B cell (primary cell): ENCODE measurements around the gene FUCA1. TPM values are rescaled to one million over a fixed set of nuclear protein-coding genes. Genes with fewer than 3 reads are reported as not detected.
A peak's percentile ranks its signal among the peaks of the same experiment; 100 is the strongest.

Source experiments
- ATAC-seq: fragments of 200-7000 bp; cut with Tn5 transposase; one replicate; pipeline ENCODE4 v1.10.0; 2021; ENCODE audit warnings: low read depth, mild to moderate bottlenecking, moderate number of reproducible peaks, moderate library complexity
- CTCF ChIA-PET: fragments of 350-600 bp; sonication (Branson Sonifier 250); formaldehyde crosslinking; loops from one replicate; lab custom pipeline; 2021; ENCODE audit warnings: antibody characterized with exemption, inconsistent platforms; lab: Charles Lee
- POLR2A ChIA-PET: fragments of 350-600 bp; sonication (Branson Sonifier 250); formaldehyde crosslinking; loops from one replicate; lab custom pipeline; 2021; ENCODE audit warnings: antibody characterized with exemption; lab: Charles Lee
- DNase-seq: peaks from one replicate; pipeline ENCODE4 v3.0.0; 2013
- H2AFZ ChIP-seq: 2 replicates; pipeline ENCODE4 v1.6.1; 2012; ENCODE audit warnings: mild to moderate bottlenecking, low read depth, low read length; ENCODE audit not compliant: insufficient read depth, poor library complexity, severe bottlenecking
- H3K27ac ChIP-seq, 2 donors: 1 replicate in 1 of 2; 2 replicates in 1 of 2; pipeline ENCODE4 v1.5.1; 2012 to 2013; ENCODE audit warnings: low read length in 2 of 2, mild to moderate bottlenecking in 2 of 2, moderate library complexity in 1 of 2
- H3K27me3 ChIP-seq, 4 experiments: fragments of 200-600 bp in 1 of 4; sonication (generic) in 1 of 4; replicated peaks in 1 of 4; 1 replicate in 2 of 4; 2 replicates in 2 of 4; pipeline versions ENCODE4 v1.6.1 to v1.7.0; 2013 to 2016; ENCODE audit warnings: low read length in 3 of 4, mild to moderate bottlenecking in 2 of 4, mixed read lengths in 1 of 4, moderate library complexity in 1 of 4; ENCODE audit not compliant: insufficient read depth in 4 of 4, control insufficient read depth in 3 of 4; ENCODE audit errors: control extremely low read depth in 1 of 4
- H3K36me3 ChIP-seq, 2 experiments: replicated peaks in 1 of 2; 1 replicate in 1 of 2; 2 replicates in 1 of 2; pipeline versions ENCODE4 v1.6.1 to v1.7.1; 2013; ENCODE audit warnings: low read length in 1 of 2; ENCODE audit not compliant: insufficient read depth in 2 of 2, control insufficient read depth in 1 of 2; ENCODE audit errors: control extremely low read depth in 1 of 2, extremely low read depth in 1 of 2
- H3K4me1 ChIP-seq, 2 donors: fragments of 200-600 bp in 1 of 2; sonication (generic) in 1 of 2; 1 replicate in 1 of 2; 2 replicates in 1 of 2; pipeline versions ENCODE4 v1.5.1 to v1.6.1; 2013 to 2017; ENCODE audit warnings: low read length in 2 of 2; ENCODE audit not compliant: control insufficient read depth in 2 of 2, insufficient read depth in 2 of 2
- H3K4me2 ChIP-seq: replicated peaks from 2 replicates; pipeline ENCODE3; 2012; ENCODE audit warnings: mild to moderate bottlenecking, low read depth, low read length; ENCODE audit not compliant: poor library complexity, severe bottlenecking
- H3K4me3 ChIP-seq, 5 experiments: fragments of 200-600 bp in 1 of 5; sonication (generic) in 1 of 5; 1 replicate in 3 of 5; 2 replicates in 2 of 5; pipeline versions ENCODE4 v1.5.1 to v1.7.0; 2011 to 2016; ENCODE audit warnings: low read length in 4 of 5, mild to moderate bottlenecking in 4 of 5, low read depth in 2 of 5, control low read depth in 1 of 5, moderate library complexity in 1 of 5; ENCODE audit not compliant: insufficient read depth in 1 of 5; ENCODE audit errors: control extremely low read depth in 1 of 5, extremely low read depth in 1 of 5
- H3K79me2 ChIP-seq: fragments of 200-600 bp; sonication (generic); one replicate; pipeline ENCODE4 v1.6.0; 2016; ENCODE audit warnings: low read length; ENCODE audit not compliant: control insufficient read depth, insufficient read depth
- H3K9ac ChIP-seq: fragments of 200-600 bp; sonication (generic); 2 replicates; pipeline ENCODE4 v1.6.1; 2017; ENCODE audit warnings: mild to moderate bottlenecking, low read length, moderate library complexity
- H3K9me3 ChIP-seq, 3 donors: one replicate each; pipeline versions ENCODE4 v1.6.1 to v1.7.1; 2013; ENCODE audit warnings: low read length in 2 of 3; ENCODE audit not compliant: control insufficient read depth in 2 of 3, insufficient read depth in 1 of 3; ENCODE audit errors: control extremely low read depth in 1 of 3
- H4K20me1 ChIP-seq: 2 replicates; pipeline ENCODE4 v1.6.0; 2012; ENCODE audit warnings: mild to moderate bottlenecking, low read length; ENCODE audit not compliant: insufficient read depth, control insufficient read depth, poor library complexity, severe bottlenecking
- H3K27ac Mint-ChIP-seq: one replicate; pipeline ENCODE4 v1.8.0; 2021; ENCODE audit warnings: mixed read lengths
- H3K27me3 Mint-ChIP-seq: one replicate; pipeline ENCODE4 v1.8.0; 2021; ENCODE audit warnings: mixed read lengths
- H3K4me1 Mint-ChIP-seq: one replicate; pipeline ENCODE4 v1.8.0; 2021; ENCODE audit warnings: mixed read lengths
- H3K4me3 Mint-ChIP-seq: one replicate; pipeline ENCODE4 v1.8.0; 2021; ENCODE audit warnings: mixed read lengths
- H3K9me3 Mint-ChIP-seq: one replicate; pipeline ENCODE4 v1.8.0; 2022; ENCODE audit warnings: mixed read lengths; ENCODE audit not compliant: insufficient read depth
- CTCF ChIP-seq: fragments of 200-600 bp; IDR thresholded peaks from one replicate; pipeline ENCODE4 v1.8.0; 2022; ENCODE audit warnings: antibody characterized with exemption, mild to moderate bottlenecking
- EZH2 ChIP-seq: IDR thresholded peaks from 2 replicates; pipeline ENCODE4 v1.6.1; 2012; ENCODE audit warnings: borderline replicate concordance, low read depth, mild to moderate bottlenecking, moderate library complexity, low read length; ENCODE audit not compliant: insufficient read depth, poor library complexity, severe bottlenecking
- WGBS: methylation state at CpG from one replicate; pipeline ENCODE4 v1.1.5; 2013; ENCODE audit warnings: missing lambda C conversion rate; ENCODE audit not compliant: insufficient coverage; 5-methylcytosine and 5-hydroxymethylcytosine counted together
- intact Hi-C: fragments of 100-400 bp; cut with micrococcal nuclease; formaldehyde crosslinking; loops from one replicate; pipeline ENCODE4 v1.10.0; 2022
- polyA plus RNA-seq: library from polyadenylated mRNA; depleted of rRNA; stranded (reverse); fragments of >200 nt; gene quantifications from 2 replicates; pipeline ENCODE4 v1.2.3, GENCODE V29; 2012
- total RNA-seq, 2 donors: library from RNA; stranded (reverse); fragments of 120-200 nt in 1 of 2; gene quantifications; 1 replicate in 1 of 2; 2 replicates in 1 of 2; pipeline versions ENCODE4 v1.2.3 to v1.2.4, GENCODE V29; 2013 to 2022

Gene FUCA1
- total and polyA plus RNA-seq, 2 donors (not counting 1 experiment from before 2014, with no cell fraction given): 8.0 to 19.3 TPM

DNA sequence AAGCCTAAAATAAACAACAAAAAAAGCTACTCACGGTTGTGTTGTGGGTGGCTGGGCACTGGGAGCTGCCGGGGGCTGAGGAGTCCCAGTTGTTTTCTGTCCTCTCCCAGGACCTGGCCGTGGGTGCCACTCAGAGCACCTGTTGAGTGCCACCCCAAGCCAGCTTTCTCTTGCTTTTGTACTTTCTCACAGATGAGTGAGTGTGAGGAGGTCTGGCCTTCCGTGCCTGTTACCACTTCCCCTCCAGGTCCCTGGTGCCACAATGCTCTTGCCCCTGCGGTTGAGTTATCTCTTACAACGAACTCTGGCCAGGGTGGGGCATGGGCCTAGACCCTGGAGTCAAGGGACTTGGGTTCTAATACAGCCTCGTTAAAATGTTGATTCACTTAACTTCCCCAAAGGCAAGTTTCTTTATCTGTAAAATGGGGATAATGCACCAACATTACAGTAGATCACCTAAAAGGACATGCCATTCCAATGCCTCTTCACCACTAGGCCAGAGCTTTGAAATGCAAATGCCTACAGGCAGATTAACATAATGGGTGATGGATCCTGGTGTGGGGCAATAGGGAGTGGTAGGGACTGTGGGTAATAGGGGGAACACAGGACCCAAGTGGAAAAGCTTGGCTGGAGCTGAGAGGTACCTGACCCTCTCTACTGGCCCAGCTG, 45.3 kb upstream of the FUCA1 start, which contains the start of gene CNR2:
TSS of gene CNR2 (minus strand) at position 151 of the 669 bp plus-strand sequence. CDS start 37,745 bp downstream, outside the sequence.
- Histone ChIP-seq H3K9me3 (peaks cover 0 to 3% (median 0%) of the 10 kb centered on the region in 3 donors), H3K4me1 (peaks cover 67 to 81% of the 10 kb centered on the region in 2 donors), H3K27me3 (no peaks in the 10 kb centered on the region), H2AFZ (peak within 1 kb of the TSS; percentile 5), H3K27ac (peak within 1 kb of the TSS; percentile 83 to 93), H3K4me2 (peak within 1 kb of the TSS; percentile 84), H3K36me3 (peaks cover 0 to 20% of the 10 kb centered on the region in 2 experiments), H4K20me1 (peaks cover 15% of the 10 kb centered on the region), H3K79me2 (peaks cover 57% of the 10 kb centered on the region), H3K4me3 (peak within 1 kb of the TSS; percentile 65 to 94 (median 77)), H3K9ac (peak within 1 kb of the TSS; percentile 88)
- intact Hi-C loops: loop anchor here (1.0 to 5.0 kb wide), 4 partner anchors 17 to 356 kb away; partner anchors contain the start of genes ID3 and PNRC2
- Mint-ChIP-seq H3K4me3 (peak within 1 kb of the TSS; percentile 99), H3K4me1 (peaks cover 79% of the 10 kb centered on the region), H3K9me3 (no peaks in the 10 kb centered on the region), H3K27me3 (no peaks in the 10 kb centered on the region), H3K27ac (peak within 1 kb of the TSS; percentile 99)
- ATAC-seq (peak; percentile 60), DNase-seq (peak; percentile 89)
- 0% methylated on average over 3 of the region's 7 CpGs for WGBS
- ChIA-PET POLR2A (interaction anchor here (0.5 to 7.1 kb wide), 16 partner anchors 10 to 263 kb away, joined by 3 to 81 read pairs (median 4); partner anchors contain the start of genes GALE, LYPLA2, PITHD1 and PNRC2), CTCF (interaction anchor here (0.6 to 1.9 kb wide), 17 partner anchors 9 to 221 kb away, joined by 3 to 26 read pairs (median 4); partner anchors contain the start of gene PITHD1)
- TF ChIP-seq EZH2: no peak
- no peak for TF ChIP-seq CTCF
